ENCODE data around the gene SLIT2.

GRCh38 chr4:20249333-20249732 is 2.4 kb upstream of the SLIT2 start:
- TF ChIP-seq POLR2A (IDR thresholded peaks at IDR 0.05) = no peak
- no peak for TF ChIP-seq POLR2AphosphoS5 (IDR thresholded peaks at IDR 0.05)
- peak in 5 of 6 experiments; percentile 11 to 35 (median 24) for TF ChIP-seq CTCF (IDR thresholded peaks at IDR 0.05)
- no peak for TF ChIP-seq EP300 (IDR thresholded peaks at IDR 0.05)
